BJ (cell line): ENCODE measurements around the gene SAMD7. TPM values are rescaled to one million over a fixed set of nuclear protein-coding genes. Genes with fewer than 3 reads are reported as not detected.

Experiments
- CTCF ChIA-PET: fragments of 350-600 bp; formaldehyde crosslinking; extraction: SDS; loops from one replicate; lab custom pipeline; 2021; ENCODE audit warnings: antibody characterized with exemption, inconsistent platforms; lab: Yijun Ruan, JAX
- POLR2A ChIA-PET: fragments of 300-600 bp; sonication (Branson Sonifier 250); formaldehyde crosslinking; extraction: SDS; loops from one replicate; lab custom pipeline; 2021; ENCODE audit warnings: antibody characterized with exemption; lab: Charles Lee
- DNase-seq: peaks from one replicate; pipeline ENCODE4 v3.0.0-alpha.2; 2011; ENCODE audit warnings: low read depth
- H3K27me3 ChIP-seq: 2 replicates; pipeline ENCODE4 v1.6.0; 2011; ENCODE audit warnings: low read length; ENCODE audit not compliant: control insufficient read depth, insufficient read depth
- H3K36me3 ChIP-seq: 2 replicates; pipeline ENCODE4 v1.5.1; 2011; ENCODE audit warnings: low read length; ENCODE audit not compliant: control insufficient read depth, insufficient read depth
- H3K4me3 ChIP-seq: 2 replicates; pipeline ENCODE4 v1.5.1; 2011; ENCODE audit warnings: low read depth, mild to moderate bottlenecking, control low read depth, low read length
- CTCF ChIP-seq: IDR thresholded peaks from 2 replicates; pipeline ENCODE4 v1.5.1; 2011; ENCODE audit warnings: low read depth, mild to moderate bottlenecking, control low read depth, inconsistent platforms, low read length, moderate library complexity; ENCODE audit not compliant: insufficient read depth
- polyA plus RNA-seq: library from polyadenylated mRNA; depleted of rRNA; stranded (reverse); fragments of >200 nt; gene quantifications from 2 replicates; pipeline ENCODE4 v1.2.3, GENCODE V29; 2011

SAMD7 gene
- polyA plus RNA-seq, 1 experiment, result not detected

- TF ChIP-seq CTCF, result no peak
- Histone ChIP-seq H3K36me3 (no peaks in the 10 kb centered on the region), H3K4me3 (no peak overlapping the region), H3K27me3 (no peaks in the 10 kb centered on the region; the same call in 1 of the 2 replicates)
- CTCF ChIA-PET, result no interaction called here
- no peak for DNase-seq
- POLR2A ChIA-PET, result no interaction called here
These were observed 12.5 kb downstream of the SAMD7 start for GRCh38 chr3:169923831-169924230.

- no peak for TF ChIP-seq CTCF
- CTCF ChIA-PET, result no interaction called here
- Histone ChIP-seq H3K36me3 (no peaks in the 10 kb centered on the region), H3K27me3 (0 out of 2 replicates have a peak, but pooled peaks cover 2% of the 10 kb centered on the region), H3K4me3 (no peak overlapping the region)
- DNase-seq, result no peak
- POLR2A ChIA-PET, result no interaction called here
These were observed 18.6 kb downstream of the SAMD7 start for GRCh38 chr3:169929830-169930519.

GRCh38 chr3:169930843-169931242 is 19.5 kb downstream of the SAMD7 start:
- H3K36me3 ChIP-seq, result no peaks in the 10 kb centered on the region
- POLR2A ChIA-PET, result no interaction called here
- TF ChIP-seq CTCF, result no peak
- no peak overlapping the region for H3K4me3 ChIP-seq
- 0 out of 2 replicates have a peak, but pooled peaks cover 2% of the 10 kb centered on the region for H3K27me3 ChIP-seq
- no peak for DNase-seq
- CTCF ChIA-PET, result no interaction called here

GRCh38 chr3:169931747-169932520 is 20.6 kb downstream of the SAMD7 start:
- Histone ChIP-seq H3K36me3 (no peaks in the 10 kb centered on the region), H3K4me3 (no peak overlapping the region), H3K27me3 (0 out of 2 replicates have a peak, but pooled peaks cover 2% of the 10 kb centered on the region)
- DNase-seq, result no peak
- no peak for TF ChIP-seq CTCF
- CTCF ChIA-PET, result no interaction called here
- POLR2A ChIA-PET, result no interaction called here

- H3K36me3 ChIP-seq, result no peaks in the 10 kb centered on the region
- ChIA-PET CTCF (no interaction called here), POLR2A (no interaction called here)
- no peak overlapping the region for H3K4me3 ChIP-seq
- H3K27me3 ChIP-seq, result peaks cover 4% of the 10 kb centered on the region
- TF ChIP-seq CTCF, result no peak
- DNase-seq, result no peak
These were observed 27.9 kb downstream of the SAMD7 start for GRCh38 chr3:169939320-169939719.
